CD14-positive monocyte (primary cell): ENCODE results near the gene AGTPBP1. TPM values are rescaled to one million over a fixed set of nuclear protein-coding genes. Genes with fewer than 3 reads are reported as not detected.
A peak's percentile ranks its signal among the peaks of the same experiment; 100 is the strongest.

Source experiments
- DNase-seq, 3 donors: peaks; one replicate each; pipeline ENCODE4 v3.0.0-alpha.2; 2011 to 2022
- H2AFZ ChIP-seq: 2 replicates; pipeline ENCODE4 v1.6.0; 2012; ENCODE audit warnings: mild to moderate bottlenecking, low read depth, low read length, inconsistent platforms; ENCODE audit not compliant: insufficient read depth, poor library complexity, severe bottlenecking
- H3K27ac ChIP-seq, 2 donors: 1 replicate in 1 of 2; 2 replicates in 1 of 2; pipeline ENCODE4 v1.5.1; 2012 to 2013; ENCODE audit warnings: low read length in 2 of 2, control low read depth in 1 of 2, inconsistent platforms in 1 of 2, low read depth in 1 of 2, mild to moderate bottlenecking in 1 of 2
- H3K27me3 ChIP-seq, 2 donors: one replicate each; pipeline versions ENCODE4 v1.6.0 to v1.6.1; 2011 to 2013; ENCODE audit warnings: low read length in 2 of 2; ENCODE audit not compliant: control insufficient read depth in 2 of 2, insufficient read depth in 2 of 2
- H3K36me3 ChIP-seq, 2 donors: replicated peaks in 1 of 2; 1 replicate in 1 of 2; 2 replicates in 1 of 2; pipeline versions ENCODE4 v1.5.1 to v1.6.1; 2012 to 2013; ENCODE audit warnings: low read length in 2 of 2, control low read depth in 1 of 2, inconsistent platforms in 1 of 2, mild to moderate bottlenecking in 1 of 2; ENCODE audit not compliant: insufficient read depth in 2 of 2, control insufficient read depth in 1 of 2
- H3K4me1 ChIP-seq, 2 donors: 1 replicate in 1 of 2; 2 replicates in 1 of 2; pipeline versions ENCODE4 v1.5.1 to v1.6.1; 2012 to 2013; ENCODE audit warnings: low read length in 2 of 2, control low read depth in 1 of 2, inconsistent platforms in 1 of 2, mild to moderate bottlenecking in 1 of 2, moderate library complexity in 1 of 2; ENCODE audit not compliant: insufficient read depth in 2 of 2, control insufficient read depth in 1 of 2
- H3K4me2 ChIP-seq: replicated peaks from 2 replicates; pipeline ENCODE3; 2012; ENCODE audit warnings: low read length, moderate library complexity, mild to moderate bottlenecking; ENCODE audit not compliant: poor library complexity, severe bottlenecking; ENCODE audit errors: extremely low read depth
- H3K4me3 ChIP-seq, 3 experiments: fragments of 200-600 bp in 1 of 3; sonication (generic) in 1 of 3; replicated peaks in 1 of 3; 1 replicate in 2 of 3; 2 replicates in 1 of 3; pipeline ENCODE4 v1.5.1; 2011 to 2013; ENCODE audit warnings: low read length in 3 of 3, mild to moderate bottlenecking in 3 of 3, control low read depth in 2 of 3, low read depth in 2 of 3, inconsistent platforms in 1 of 3, moderate library complexity in 1 of 3
- H3K79me2 ChIP-seq: 2 replicates; pipeline ENCODE4 v1.6.0; 2012; ENCODE audit warnings: mild to moderate bottlenecking, control low read depth, inconsistent platforms, low read length, moderate library complexity; ENCODE audit not compliant: insufficient read depth
- H3K9ac ChIP-seq: 2 replicates; pipeline ENCODE4 v1.6.0; 2017; ENCODE audit warnings: low read length, mild to moderate bottlenecking; ENCODE audit not compliant: insufficient read depth, poor library complexity, severe bottlenecking
- H3K9me3 ChIP-seq, 2 donors: replicated peaks in 1 of 2; 1 replicate in 1 of 2; 2 replicates in 1 of 2; pipeline versions ENCODE4 v1.5.1 to v1.6.1; 2012 to 2013; ENCODE audit warnings: low read length in 2 of 2, control low read depth in 1 of 2; ENCODE audit not compliant: control insufficient read depth in 1 of 2, insufficient read depth in 1 of 2
- H4K20me1 ChIP-seq: 2 replicates; pipeline ENCODE4 v1.6.0; 2012; ENCODE audit warnings: mild to moderate bottlenecking, low read length, control low read depth, moderate library complexity; ENCODE audit not compliant: insufficient read depth
- H3K27ac Mint-ChIP-seq, 7 donors: one replicate each; pipeline ENCODE4 v1.8.0; 2020; ENCODE audit warnings: mild to moderate bottlenecking in 7 of 7, mixed read lengths in 7 of 7, moderate library complexity in 6 of 7, inconsistent platforms in 2 of 7
- H3K27me3 Mint-ChIP-seq, 3 donors: one replicate each; pipeline ENCODE4 v1.8.0; 2021 to 2022; ENCODE audit warnings: low read depth in 3 of 3, mild to moderate bottlenecking in 3 of 3, mixed read lengths in 3 of 3, moderate library complexity in 3 of 3, inconsistent platforms in 1 of 3
- H3K36me3 Mint-ChIP-seq, 2 donors: one replicate each; pipeline ENCODE4 v1.8.0; 2020; ENCODE audit warnings: mixed read lengths in 2 of 2, inconsistent platforms in 1 of 2, mild to moderate bottlenecking in 1 of 2
- H3K4me1 Mint-ChIP-seq: one replicate; pipeline ENCODE4 v1.8.0; 2020; ENCODE audit warnings: mild to moderate bottlenecking, mixed read lengths
- H3K4me3 Mint-ChIP-seq, 2 donors: one replicate each; pipeline ENCODE4 v1.8.0; 2020; ENCODE audit warnings: mild to moderate bottlenecking in 2 of 2, mixed read lengths in 2 of 2, moderate library complexity in 1 of 2
- H3K9me3 Mint-ChIP-seq, 7 donors: one replicate each; pipeline ENCODE4 v1.8.0; 2020 to 2022; ENCODE audit warnings: mixed read lengths in 7 of 7, mild to moderate bottlenecking in 6 of 7, moderate library complexity in 6 of 7, inconsistent platforms in 2 of 7
- CTCF ChIP-seq: fragments of 200-600 bp; IDR thresholded peaks from one replicate; pipeline ENCODE4 v1.8.0; 2022; ENCODE audit warnings: antibody characterized with exemption, mild to moderate bottlenecking
- WGBS: methylation state at CpG from one replicate; pipeline ENCODE4 v1.1.5; 2013; ENCODE audit warnings: missing lambda C conversion rate; ENCODE audit not compliant: insufficient coverage; 5-methylcytosine and 5-hydroxymethylcytosine counted together
- intact Hi-C, 2 donors: fragments of 100-400 bp; cut with micrococcal nuclease; formaldehyde crosslinking; loops; one replicate each; pipeline versions ENCODE4 v1.15.0 to v1.15.1; 2023
- polyA plus RNA-seq, 3 donors: library from polyadenylated mRNA; depleted of rRNA in 1 of 3; unstranded in 2 of 3; stranded (reverse) in 1 of 3; fragments of 300-500 nt in 2 of 3; fragments of >200 nt in 1 of 3; fragmentation: Illumina TruSeq in 2 of 3; gene quantifications; 1 replicate in 2 of 3; 2 replicates in 1 of 3; pipeline ENCODE4 v1.2.3, GENCODE V29; 2012 to 2021

AGTPBP1 gene
- polyA plus RNA-seq, 3 donors: 55.6 to 90.3 (median 77.0) TPM

- Mint-ChIP-seq H3K4me3 (no peak overlapping the region), H3K9me3 (no peaks in the 10 kb centered on the region), H3K27me3 (no peaks in the 10 kb centered on the region), H3K36me3 (peaks cover 61 to 78% of the 10 kb centered on the region in 2 donors), H3K4me1 (no peaks in the 10 kb centered on the region), H3K27ac (no peak overlapping the region)
- DNase-seq: no peak
- H3K4me2 ChIP-seq: no peak overlapping the region
- TF ChIP-seq CTCF: no peak
- H3K4me1 ChIP-seq: no peaks in the 10 kb centered on the region
- peaks cover 45% of the 10 kb centered on the region for H3K79me2 ChIP-seq
- H3K9me3 ChIP-seq: no peaks in the 10 kb centered on the region
- WGBS: no CpG with 5 or more reads among the region's 1 CpG
- H3K9ac ChIP-seq: no peak overlapping the region
- H3K27ac ChIP-seq: no peak overlapping the region
- H2AFZ ChIP-seq: no peak overlapping the region
- H3K4me3 ChIP-seq: no peak overlapping the region
- peaks cover 73% of the 10 kb centered on the region for H4K20me1 ChIP-seq
- H3K36me3 ChIP-seq: peaks cover 69 to 97% of the 10 kb centered on the region in 2 donors
- H3K27me3 ChIP-seq: no peaks in the 10 kb centered on the region
- intact Hi-C loops: no loop called here
Observed at GRCh38 chr9:85631809-85632208, 109.9 kb downstream of the AGTPBP1 start.

GRCh38 chr9:85630676-85631075, 111.1 kb downstream of the AGTPBP1 start:
- Histone ChIP-seq H3K9ac (no peak overlapping the region), H3K27me3 (no peaks in the 10 kb centered on the region), H3K9me3 (no peaks in the 10 kb centered on the region), H4K20me1 (peaks cover 77% of the 10 kb centered on the region), H3K79me2 (peaks cover 46% of the 10 kb centered on the region), H3K4me2 (no peak overlapping the region), H3K36me3 (peaks cover 70 to 89% of the 10 kb centered on the region in 2 donors), H3K27ac (peak overlapping the region in 1 of 2 donors; percentile 6), H2AFZ (no peak overlapping the region), H3K4me1 (no peaks in the 10 kb centered on the region), H3K4me3 (no peak overlapping the region)
- peaks cover 55 to 72% of the 10 kb centered on the region in 2 donors for H3K36me3 Mint-ChIP-seq
- no peaks in the 10 kb centered on the region for H3K9me3 Mint-ChIP-seq
- H3K27me3 Mint-ChIP-seq: no peaks in the 10 kb centered on the region
- no peaks in the 10 kb centered on the region for H3K4me1 Mint-ChIP-seq
- peak overlapping the region in 3 of 7 donors; percentile 57 to 77 (median 60) for H3K27ac Mint-ChIP-seq
- DNase-seq: no peak
- no peak overlapping the region for H3K4me3 Mint-ChIP-seq
- no CpG with 5 or more reads among the region's 1 CpG for WGBS
- intact Hi-C loops: no loop called here
- TF ChIP-seq CTCF: no peak
